NK-92 (cell line): ENCODE data around the gene SLIT3.
"Not testable (repeated sequence)": the region's sequence is repeated elsewhere in the genome, so short reads cannot be mapped to it uniquely, and the experiment has no call there.

Experiments
- DNase-seq: peaks from one replicate; lab custom pipeline; 2025; ENCODE audit not compliant: unreplicated experiment; lab: John Stamatoyannopoulos, UW

The SLIT3 gene

DNA sequence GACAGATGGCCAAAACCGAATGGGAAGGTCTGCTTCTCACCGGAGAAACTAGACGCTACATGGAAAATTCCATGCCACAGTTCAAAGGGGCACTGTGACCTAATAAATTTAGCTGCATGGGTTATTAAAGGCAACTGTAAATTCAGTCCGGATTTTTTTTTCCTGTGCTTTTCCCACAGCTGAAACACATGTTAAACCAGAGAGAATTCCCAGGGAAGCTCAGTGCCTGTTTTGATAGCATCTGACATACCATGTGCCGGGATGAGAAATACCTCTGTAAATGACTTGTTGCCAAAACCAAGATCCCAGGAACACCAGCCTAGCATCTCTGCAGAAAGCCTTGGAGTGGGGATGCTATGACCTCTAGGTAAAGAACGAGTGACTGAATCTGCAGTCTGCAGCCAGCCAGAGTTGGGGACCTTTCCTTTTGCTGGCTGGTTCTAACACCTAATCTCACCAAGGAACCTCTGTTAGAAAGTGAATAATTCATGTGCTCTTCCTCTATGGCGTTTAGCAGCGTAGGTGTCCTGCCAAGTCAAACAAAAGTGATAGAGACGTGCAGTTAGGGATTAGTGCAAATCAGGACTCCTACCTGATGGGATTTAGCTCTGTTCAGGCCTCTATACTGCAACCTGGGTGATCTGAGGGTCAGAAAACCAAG is 77.9 kb downstream of the SLIT3 start:
- no peak for DNase-seq

DNA sequence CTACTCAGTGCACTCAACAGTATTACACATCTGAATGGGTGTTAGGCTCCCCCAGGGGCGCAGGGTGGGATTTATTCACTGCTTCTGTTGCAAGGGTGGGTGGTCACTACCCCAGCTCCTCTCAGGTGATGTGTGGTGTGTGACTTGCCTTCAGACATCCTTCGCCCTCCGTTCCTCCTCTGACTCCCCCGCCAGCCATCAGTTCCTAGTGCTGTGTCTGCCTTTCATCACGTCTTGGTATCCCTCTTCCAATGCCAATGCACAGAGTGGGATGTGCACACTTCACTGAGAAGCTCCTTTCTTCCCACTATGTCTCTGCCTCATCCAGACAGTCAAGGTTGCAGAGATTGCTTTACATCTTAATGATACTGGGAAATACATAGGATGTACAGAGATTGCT is 79.4 kb downstream of the SLIT3 start:
- no peak for DNase-seq

DNA sequence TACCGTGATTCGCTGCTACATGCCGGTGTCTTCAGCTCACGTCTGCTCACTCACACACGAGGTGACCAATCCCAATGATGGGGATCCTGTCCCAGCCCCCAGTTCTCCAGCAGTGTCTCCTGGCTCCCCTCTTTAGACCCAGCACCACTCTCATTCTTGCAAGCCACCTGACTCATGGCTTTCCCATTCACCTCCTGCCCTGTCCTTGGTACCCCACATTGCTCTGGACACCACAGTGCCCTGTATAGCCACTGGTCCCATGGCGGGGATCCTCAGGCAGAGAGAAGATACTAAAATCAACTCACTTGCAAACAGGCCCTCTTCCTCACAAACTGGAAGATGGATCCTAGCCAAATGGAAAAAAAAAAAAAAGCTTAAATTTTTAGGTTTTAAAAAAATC is 81.0 kb downstream of the SLIT3 start:
- no peak for DNase-seq

DNA sequence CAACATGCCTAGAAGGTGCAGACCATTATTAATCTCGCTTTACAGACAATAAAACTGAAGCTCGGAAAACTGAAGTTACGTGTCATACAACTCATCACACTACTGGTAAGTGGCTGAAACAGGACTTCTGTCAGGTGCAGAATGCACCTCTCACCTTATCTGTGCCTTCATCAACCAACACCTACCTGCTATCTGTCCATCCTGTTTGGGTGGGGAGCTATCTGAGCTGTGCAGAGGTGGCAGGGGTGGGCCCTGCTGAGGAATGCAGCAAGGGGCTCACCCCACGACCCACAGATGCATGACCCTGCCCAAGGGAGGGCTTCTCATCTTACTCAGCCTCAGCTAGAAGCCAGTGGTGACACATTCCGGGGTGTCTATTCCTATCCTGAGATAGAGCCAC is 81.6 kb downstream of the SLIT3 start:
- DNase-seq = no peak

DNA sequence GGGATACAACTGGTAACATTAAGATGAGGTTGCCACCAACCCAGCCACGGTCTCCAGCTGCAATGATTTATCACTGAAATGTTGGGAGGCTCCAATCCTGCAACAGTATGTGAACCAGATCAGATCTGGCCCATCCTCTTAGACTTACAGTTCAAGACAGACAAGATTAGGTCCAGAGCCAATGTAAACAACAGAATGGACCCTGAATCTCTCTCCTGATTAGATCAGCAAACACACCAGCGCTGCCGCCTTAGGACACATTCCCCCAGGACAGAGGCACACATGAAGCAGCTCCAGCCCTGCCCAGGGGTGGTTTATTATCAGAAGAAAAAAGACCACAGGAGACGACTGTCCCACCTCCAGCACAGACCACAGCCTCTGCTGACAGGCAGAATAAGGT is 82.1 kb downstream of the SLIT3 start:
- no peak for DNase-seq

DNA sequence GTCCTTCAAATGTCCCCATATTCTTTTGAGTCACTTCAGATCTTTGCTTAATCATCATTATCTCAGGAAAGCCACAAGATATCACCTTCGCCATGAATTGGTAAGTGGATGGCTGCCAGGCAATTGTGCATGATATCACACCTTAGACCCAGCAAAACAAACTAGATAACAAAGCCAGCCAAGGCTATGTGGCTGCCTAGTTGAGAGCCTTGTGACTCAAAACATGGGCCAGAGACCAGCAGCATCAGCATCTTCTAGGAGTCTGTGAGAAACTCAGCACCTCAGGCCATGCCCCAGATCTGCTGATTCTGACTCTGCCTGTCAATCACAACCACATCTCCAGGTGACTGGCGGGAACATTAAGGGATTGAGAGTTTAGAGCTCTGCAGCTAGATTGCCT is 82.8 kb downstream of the SLIT3 start:
- no peak for DNase-seq

DNA sequence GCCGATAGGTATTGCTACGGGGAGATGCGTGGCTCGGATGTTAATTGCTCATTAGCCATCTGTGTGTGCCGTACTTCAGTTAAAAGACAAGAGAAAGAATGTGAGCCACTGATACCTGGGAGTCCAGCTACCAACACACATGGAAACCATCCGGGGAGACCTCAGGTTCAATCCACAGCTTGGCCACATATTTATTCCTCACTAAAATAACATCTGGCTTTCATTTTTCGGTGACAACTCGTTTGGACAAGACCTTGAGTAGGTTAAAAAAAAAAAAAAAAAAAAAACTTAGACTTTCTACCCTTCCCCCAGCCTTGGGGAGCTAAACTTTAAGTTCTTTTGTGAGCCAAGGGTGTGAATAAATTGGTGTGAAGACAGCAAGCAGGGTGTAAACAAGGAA is 84.1 kb downstream of the SLIT3 start:
- DNase-seq = no peak

DNA sequence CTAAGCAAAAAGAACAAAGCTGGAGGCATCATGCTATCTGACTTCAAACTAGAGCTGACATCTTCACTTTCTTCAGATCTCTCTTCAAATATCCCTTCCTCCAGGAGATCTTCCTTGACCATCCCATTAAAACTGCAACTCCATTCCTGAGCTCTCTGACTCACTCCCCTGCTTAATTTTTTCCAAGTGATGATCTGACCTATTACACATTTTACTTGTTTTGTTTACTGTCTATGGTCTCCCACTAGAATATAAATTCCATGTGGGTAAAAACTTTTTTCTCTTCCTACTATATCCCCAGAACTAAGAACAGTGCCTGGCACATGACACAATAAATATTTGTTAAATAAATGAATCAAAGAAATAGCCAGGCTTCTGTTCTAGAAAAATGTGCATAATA is 87.5 kb downstream of the SLIT3 start:
- DNase-seq = no peak

DNA sequence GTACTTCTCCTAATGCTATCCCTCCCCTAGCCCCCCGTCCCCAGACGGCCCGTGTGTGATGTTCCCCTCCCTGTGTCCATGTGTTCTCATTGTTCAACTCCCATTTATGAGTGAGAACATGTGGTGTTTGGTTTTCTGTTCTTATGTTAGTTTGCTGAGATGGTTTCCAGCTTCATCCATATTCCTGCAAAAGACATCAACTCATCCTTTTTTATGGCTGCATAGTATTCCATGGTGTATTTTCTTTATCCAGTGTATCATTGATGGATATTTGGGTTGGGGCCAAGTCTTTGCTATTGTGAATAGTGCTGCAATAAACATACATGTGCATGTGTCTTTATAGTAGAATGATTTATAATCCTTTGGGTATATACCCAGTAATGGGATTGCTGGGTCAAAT is 89.2 kb downstream of the SLIT3 start:
- not testable (repeated sequence) for DNase-seq

DNA sequence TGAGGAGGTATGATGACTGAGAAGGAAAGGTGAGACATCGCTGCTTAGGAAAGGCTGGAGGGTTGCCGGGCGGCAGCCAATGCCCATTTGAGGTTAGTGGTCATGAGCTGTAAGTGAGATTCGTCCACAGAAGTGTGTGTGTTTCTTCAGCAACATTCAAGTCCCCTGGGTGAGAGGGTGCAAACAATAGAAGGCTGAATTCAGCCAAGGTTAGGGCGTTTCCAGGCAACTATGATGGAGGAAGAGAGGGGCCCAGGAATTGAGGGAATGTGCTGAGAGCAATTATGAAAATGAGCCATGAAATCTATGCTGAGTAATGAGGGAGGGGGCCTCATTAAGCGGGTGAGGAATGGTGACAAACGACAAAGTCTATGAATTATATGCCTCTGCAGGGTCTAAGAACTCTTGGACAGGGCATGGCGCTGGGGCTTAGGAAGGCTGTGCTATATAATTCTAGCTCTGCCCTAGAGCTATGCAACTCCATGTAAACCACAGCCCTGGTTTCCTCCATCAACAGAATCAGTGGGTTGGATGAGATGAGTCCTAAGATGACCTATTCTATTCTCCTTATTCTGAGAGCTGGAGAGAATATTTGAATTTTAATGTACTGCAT is 96.0 kb downstream of the SLIT3 start:
- no peak for DNase-seq

DNA sequence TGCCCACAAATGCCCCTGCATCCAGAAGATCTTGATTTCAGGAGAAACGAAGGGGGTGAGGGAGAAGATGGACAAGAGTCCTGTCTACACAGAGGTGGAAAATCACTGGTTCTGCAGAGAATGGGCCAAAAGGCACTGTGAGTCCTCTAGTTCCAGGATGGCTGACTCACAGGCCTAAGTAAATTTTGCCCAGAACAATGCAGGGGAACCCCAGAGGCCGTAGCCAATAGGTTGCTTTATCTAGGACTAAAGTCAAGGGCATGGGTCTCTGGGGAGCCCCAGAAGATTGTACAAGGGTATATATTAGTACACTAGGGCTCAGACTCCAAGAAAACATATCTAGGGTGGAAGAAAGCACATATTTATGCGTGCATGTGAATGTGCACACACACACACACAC is 98.0 kb downstream of the SLIT3 start:
- DNase-seq = no peak

DNA sequence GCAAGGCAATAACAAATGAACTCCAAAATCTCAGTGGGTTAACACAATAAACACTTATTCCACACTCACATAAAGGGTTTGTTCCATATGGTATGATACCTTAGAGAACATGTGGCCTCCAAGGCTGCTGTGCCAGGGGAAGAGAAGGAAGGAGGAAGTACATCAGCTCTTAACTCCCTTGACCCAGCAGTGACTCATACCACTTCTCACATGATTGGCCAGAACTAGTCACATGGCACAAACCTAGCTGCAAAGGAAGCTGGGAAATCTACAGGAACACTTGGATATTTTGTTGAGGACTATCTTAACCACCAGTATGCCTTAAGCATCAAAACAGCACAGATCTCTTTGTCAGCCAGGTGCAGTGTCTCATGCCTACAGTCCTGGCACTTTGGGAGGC is 99.3 kb downstream of the SLIT3 start:
- DNase-seq = no peak

DNA sequence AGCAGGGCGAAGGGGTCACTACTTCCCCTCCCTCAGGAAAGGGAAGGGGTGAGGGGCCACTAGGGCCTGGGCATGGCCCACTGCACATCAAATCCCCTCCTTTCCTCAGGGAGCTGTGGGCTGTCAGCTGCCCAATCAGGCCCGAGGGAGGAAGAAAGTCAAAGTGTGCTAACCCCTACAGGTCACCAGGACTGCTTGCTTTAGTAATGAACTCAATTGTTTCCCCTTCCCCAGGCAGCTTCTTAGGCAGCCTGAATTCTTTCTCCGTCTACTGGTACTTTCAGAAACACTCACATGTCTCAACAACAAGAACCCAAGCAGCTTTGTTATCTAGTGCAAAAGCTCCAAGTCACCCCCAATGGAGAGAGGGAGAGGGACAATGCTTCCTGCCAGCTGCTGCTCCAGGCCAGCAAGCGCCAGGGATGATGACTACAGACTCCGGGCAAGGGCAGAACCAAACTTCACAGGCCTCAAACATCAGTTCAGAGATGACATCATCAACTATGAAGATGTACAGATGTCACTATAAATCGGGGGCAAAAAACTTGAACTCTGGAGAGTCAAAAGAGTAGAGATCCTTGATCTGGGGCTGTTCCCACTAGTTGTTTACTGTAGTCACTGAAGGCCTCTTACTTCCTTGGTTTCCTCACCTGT is 100.7 kb downstream of the SLIT3 start:
- no peak for DNase-seq

DNA sequence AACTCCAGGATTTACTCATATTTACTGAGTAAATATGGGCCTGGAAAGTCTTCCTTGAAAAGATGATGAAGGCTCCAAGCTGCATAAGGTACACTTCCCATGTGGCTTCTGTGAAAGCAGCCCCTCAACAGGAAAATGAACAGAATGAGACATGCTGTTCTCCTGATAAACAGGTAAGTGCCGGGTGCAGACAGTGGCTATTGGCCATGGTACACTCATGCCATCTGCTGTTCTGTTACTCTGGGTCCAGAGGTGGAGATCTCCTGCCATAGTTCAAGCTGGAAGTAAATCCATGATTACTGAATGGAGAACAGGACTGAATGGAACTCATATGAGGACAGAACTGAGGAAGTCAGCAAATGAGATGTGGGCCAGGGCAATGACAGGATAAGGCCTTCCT is 103.6 kb downstream of the SLIT3 start:
- DNase-seq = no peak

DNA sequence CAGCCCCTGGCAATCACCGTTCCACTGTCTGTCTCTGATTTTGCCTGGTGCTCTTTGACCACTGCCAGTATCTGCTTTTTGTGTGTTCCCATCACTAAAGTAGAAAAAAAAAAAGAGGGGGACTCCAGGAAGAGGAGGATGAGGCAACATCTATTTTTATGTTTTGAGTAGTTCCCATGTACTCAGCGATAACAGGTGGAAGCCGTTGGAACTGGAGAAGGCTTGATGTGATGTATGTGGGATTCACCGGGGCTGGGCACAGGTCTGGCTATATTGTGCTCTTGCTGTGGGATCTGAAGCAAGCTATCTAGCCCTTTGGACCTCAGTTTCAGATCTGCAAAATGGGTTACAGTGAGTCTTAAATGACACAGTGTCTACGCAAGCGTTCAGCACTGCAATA is 104.9 kb downstream of the SLIT3 start:
- DNase-seq = no peak

DNA sequence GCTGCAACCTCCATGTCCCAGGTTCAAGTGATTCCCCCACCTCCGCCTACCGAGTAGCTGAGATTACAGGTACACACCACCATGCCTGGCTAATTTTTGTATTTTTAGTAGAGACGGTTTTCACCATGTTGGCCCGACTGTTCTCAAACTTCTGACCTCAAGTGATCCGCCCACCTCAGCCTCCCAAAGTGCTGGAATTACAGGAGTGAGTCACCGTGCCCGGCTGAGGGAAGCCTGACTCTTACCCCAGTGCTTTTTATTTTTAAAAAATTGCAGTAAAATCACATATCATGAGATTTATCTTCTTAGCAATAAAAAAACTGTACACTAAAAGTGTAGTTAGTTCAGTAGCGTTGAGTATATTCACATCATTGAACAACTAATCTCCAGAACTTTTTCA is 105.3 kb downstream of the SLIT3 start:
- DNase-seq = no peak

DNA sequence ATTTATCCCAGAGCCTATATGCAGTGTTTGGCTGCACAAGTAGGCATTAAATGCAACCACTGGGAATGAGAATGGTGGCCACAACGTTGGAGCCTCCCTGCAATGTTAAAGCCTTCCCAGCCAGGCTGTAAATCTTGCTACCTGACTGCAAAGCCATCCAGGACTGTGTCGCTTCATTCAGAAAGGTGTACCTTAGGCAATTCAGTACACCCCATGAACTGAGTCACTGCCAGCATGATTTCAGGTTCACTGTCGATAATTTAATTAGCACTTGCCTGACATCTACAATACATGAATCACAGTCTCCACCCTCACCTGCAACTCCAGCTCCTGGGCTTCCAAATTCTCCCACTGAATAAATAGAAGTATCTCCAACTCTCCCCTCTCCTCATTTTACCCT is 108.4 kb downstream of the SLIT3 start:
- DNase-seq = no peak

DNA sequence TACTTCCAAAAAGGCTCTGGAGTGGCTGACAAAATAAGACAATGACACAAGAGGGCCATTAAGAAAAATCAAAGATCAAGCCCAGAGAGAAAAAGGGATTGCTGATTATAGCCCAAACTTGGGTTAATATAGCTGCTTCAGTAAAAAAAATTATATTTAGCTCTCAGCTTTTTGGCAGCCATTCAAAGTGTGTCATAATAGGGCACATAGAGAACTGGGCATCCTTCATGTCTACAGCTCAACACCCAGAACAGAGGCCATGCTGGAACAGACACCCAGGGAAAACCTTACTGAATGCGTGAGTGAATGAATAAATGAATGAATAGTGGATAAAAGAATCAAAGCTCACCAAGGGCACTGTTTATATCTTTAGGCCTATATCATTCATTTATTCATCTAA is 110.1 kb downstream of the SLIT3 start:
- no peak for DNase-seq

DNA sequence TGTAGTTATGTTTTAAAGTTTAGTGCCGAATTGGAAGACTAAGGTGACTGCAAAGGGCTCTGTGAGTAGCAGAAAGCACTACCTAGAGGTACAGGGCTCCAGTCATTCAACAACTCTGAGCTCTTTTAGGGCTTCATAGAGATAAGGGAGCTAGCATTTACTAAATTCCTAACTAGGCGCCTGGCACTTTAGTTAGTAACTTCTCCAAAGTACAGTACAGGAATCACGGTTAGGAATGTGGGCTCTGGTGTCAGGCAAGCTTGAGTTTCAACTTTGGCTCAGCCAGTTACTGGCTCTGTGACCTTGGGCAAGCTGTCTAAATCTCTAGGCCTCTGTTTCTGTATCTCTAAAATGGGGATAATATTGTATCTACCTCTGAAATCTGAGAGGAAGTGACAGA is 115.3 kb downstream of the SLIT3 start:
- DNase-seq = no peak

DNA sequence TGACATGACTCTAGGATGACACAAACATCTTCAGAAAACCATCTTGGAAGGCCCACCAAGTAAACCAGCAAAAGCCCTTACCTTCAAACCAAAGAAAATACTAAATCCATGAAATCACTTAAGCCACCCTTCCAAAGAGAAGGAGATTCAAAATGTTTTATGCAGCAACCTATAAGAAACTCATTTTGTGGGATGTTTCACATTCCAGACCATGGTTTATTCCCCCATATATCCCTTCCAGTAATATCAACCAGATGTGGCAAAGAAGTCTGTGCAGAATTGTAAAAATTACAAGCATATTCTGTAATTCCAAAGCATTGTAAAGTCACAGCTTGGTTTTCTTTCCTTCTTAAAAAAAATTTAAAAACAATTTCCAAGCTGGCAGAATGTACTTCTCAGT is 117.4 kb downstream of the SLIT3 start:
- DNase-seq = no peak

DNA sequence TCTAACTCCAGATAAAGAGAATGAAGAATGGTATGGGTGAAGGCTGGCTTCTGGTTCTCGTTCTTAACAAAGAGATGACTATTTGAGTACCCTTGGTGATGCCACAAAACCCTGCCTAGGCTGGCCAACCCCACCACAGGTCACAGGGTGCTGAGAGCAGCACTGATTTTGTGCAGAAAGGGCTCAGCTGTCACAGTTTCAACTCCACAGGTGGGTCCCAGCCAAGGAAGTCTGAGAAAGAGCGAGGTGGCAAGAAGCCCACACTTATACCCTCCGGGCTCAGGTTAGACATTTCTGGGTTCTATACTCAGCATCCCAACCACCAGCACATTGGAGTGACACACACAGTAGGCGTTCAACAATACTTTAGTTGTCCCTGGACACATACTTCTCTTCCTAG is 118.1 kb downstream of the SLIT3 start:
- no peak for DNase-seq

DNA sequence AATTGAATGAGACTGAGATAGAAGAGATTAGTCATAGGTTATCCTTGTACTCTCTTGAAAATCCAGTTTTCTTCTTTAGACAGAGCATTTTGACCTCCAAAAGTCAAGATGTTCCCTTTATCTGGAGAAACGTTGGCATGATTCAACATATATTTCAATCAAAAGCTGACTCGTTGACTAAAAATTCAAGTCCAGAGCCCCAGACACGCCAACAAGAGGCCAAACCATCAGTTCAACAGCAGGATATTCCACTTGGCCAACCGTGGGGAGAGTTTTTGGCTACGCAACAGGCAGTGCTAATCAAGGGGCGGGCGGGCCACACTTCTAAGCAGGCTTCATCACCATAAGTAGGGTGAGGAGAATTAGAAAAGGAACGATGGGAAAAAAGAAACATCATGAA is 119.1 kb downstream of the SLIT3 start:
- no peak for DNase-seq

DNA sequence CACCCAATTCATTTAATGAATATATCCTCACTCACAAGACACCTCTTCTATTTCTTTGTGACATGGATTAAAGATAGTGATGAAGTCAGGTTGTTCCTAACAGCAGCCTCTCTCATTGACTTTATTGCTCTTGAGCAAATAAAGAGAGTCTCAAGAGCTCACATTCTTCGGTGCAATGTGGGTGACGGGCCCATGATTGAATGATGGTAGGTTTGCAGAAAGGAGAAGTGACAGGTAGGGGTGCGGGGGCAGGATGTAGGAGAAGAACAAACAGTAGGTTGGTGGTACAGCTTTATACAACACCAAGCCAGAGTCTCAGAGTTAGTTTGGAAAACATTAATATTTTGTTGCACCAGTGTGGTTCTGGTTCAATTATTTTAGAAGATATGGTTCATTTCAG is 122.2 kb downstream of the SLIT3 start:
- DNase-seq = no peak
